SU-DHL-6 (cell line): ENCODE data around the gene TDRD9.

Experiments
- H2AFZ ChIP-seq: fragments of 200-600 bp; sonication (generic); 2 replicates; pipeline ENCODE4 v1.6.1; 2014; ENCODE audit warnings: low read depth, mild to moderate bottlenecking, moderate library complexity, mixed read lengths, antibody characterized with exemption, low read length; ENCODE audit not compliant: severe bottlenecking
- H3F3A ChIP-seq: fragments of 200-600 bp; shearing (Covaris generic); 2 replicates; pipeline ENCODE4 v1.6.0; 2016; ENCODE audit warnings: antibody characterized with exemption, mild to moderate bottlenecking; ENCODE audit not compliant: insufficient read depth
- H3K27ac ChIP-seq: fragments of 200-600 bp; sonication (generic); 2 replicates; pipeline ENCODE4 v1.5.1; 2016; ENCODE audit warnings: low read depth, mild to moderate bottlenecking, low read length, moderate library complexity, mixed read lengths
- H3K27me3 ChIP-seq: fragments of 200-600 bp; sonication (generic), shearing (Covaris generic); 2 replicates; pipeline ENCODE4 v1.6.0; 2014; ENCODE audit warnings: mild to moderate bottlenecking, low read length
- H3K36me3 ChIP-seq: fragments of 200-600 bp; sonication (generic); 2 replicates; pipeline ENCODE4 v1.6.1; 2014; ENCODE audit warnings: mild to moderate bottlenecking, low read length, mixed read lengths
- H3K4me2 ChIP-seq: fragments of 300-600, 200-600 bp; shearing (Covaris generic), sonication (generic); 2 replicates; pipeline ENCODE4 v1.6.0; 2014; ENCODE audit warnings: low read length, low read depth, mild to moderate bottlenecking; ENCODE audit not compliant: poor library complexity, severe bottlenecking
- H3K4me3 ChIP-seq: fragments of 200-600 bp; sonication (generic); 2 replicates; pipeline ENCODE4 v1.5.1; 2014; ENCODE audit warnings: antibody characterized with exemption, low read length, mild to moderate bottlenecking, mixed read lengths; ENCODE audit not compliant: insufficient read depth, poor library complexity, severe bottlenecking
- H3K79me2 ChIP-seq: fragments of 200-600 bp; sonication (generic); 2 replicates; pipeline ENCODE4 v1.6.1; 2014; ENCODE audit warnings: mild to moderate bottlenecking, low read length, moderate library complexity; ENCODE audit not compliant: insufficient read depth
- H3K9ac ChIP-seq: fragments of 200-600 bp; sonication (generic); 2 replicates; pipeline ENCODE4 v1.7.0; 2014; ENCODE audit warnings: mild to moderate bottlenecking, low read length
- H3K9me2 ChIP-seq: fragments of 200-600 bp; sonication (generic); replicated peaks from 2 replicates; pipeline ENCODE4 v1.6.1; 2014; ENCODE audit warnings: low read length; ENCODE audit not compliant: insufficient read depth
- H3K9me3 ChIP-seq: fragments of 200-600 bp; sonication (generic); 2 replicates; pipeline ENCODE4 v1.6.1; 2014; ENCODE audit warnings: low read length, mixed read lengths; ENCODE audit not compliant: insufficient read depth
- H4K20me1 ChIP-seq: fragments of 200-600 bp; sonication (generic); 2 replicates; pipeline ENCODE4 v1.6.1; 2014; ENCODE audit warnings: low read depth, mild to moderate bottlenecking, antibody characterized with exemption, low read length, moderate library complexity, mixed read lengths
- CTCF ChIP-seq: fragments of 200-600 bp; sonication (generic); IDR thresholded peaks from one replicate; pipeline ENCODE4 v1.5.1; 2017; ENCODE audit warnings: antibody characterized with exemption, mild to moderate bottlenecking, low read length, moderate library complexity; ENCODE audit not compliant: insufficient read depth, poor library complexity, severe bottlenecking
- EZH2phosphoT487 ChIP-seq: fragments of 200-600 bp; sonication (generic), shearing (Covaris generic); conservative IDR thresholded peaks from 2 replicates; pipeline ENCODE4 v1.6.1; 2018; ENCODE audit warnings: mild to moderate bottlenecking, antibody characterized with exemption, low read length, moderate library complexity, mixed read lengths

The TDRD9 gene

DNA sequence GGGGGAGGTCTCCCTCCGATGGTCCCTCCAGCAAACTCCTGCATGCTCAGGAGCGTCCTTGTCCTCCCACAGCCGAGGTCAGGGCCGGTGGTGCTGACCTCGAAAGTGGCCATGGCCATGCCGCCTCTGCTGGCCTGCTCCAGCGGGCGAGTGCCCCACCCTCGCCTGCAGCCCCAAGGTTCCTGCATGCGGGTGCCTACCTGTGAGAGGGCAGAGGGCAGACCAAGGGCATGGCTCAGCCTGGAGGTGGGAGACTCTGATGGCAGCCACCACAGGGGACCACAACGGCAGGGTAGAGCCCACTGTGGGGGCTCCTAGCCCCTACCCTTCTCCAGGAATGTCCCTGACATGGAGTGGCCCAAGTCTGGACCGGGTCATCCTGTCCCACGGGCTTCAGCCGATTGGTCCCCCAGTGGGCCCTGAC, 42.7 kb upstream of the TDRD9 start:
- no peak overlapping the region for H2AFZ ChIP-seq
- no peak overlapping the region for H3K4me3 ChIP-seq
- no peaks in the 10 kb centered on the region for H3K79me2 ChIP-seq
- H3K9me3 ChIP-seq, result no peaks in the 10 kb centered on the region
- H3K27me3 ChIP-seq, result no peaks in the 10 kb centered on the region
- no peaks in the 10 kb centered on the region for H4K20me1 ChIP-seq
- H3K9ac ChIP-seq, result no peak overlapping the region
- no peaks in the 10 kb centered on the region for H3K36me3 ChIP-seq
- no peaks in the 10 kb centered on the region for H3K9me2 ChIP-seq
- H3K27ac ChIP-seq, result no peak overlapping the region
- TF ChIP-seq EZH2phosphoT487 (no peak), CTCF (no peak)
- no peak overlapping the region for H3K4me2 ChIP-seq
- H3F3A ChIP-seq, result no peaks in the 10 kb centered on the region

DNA sequence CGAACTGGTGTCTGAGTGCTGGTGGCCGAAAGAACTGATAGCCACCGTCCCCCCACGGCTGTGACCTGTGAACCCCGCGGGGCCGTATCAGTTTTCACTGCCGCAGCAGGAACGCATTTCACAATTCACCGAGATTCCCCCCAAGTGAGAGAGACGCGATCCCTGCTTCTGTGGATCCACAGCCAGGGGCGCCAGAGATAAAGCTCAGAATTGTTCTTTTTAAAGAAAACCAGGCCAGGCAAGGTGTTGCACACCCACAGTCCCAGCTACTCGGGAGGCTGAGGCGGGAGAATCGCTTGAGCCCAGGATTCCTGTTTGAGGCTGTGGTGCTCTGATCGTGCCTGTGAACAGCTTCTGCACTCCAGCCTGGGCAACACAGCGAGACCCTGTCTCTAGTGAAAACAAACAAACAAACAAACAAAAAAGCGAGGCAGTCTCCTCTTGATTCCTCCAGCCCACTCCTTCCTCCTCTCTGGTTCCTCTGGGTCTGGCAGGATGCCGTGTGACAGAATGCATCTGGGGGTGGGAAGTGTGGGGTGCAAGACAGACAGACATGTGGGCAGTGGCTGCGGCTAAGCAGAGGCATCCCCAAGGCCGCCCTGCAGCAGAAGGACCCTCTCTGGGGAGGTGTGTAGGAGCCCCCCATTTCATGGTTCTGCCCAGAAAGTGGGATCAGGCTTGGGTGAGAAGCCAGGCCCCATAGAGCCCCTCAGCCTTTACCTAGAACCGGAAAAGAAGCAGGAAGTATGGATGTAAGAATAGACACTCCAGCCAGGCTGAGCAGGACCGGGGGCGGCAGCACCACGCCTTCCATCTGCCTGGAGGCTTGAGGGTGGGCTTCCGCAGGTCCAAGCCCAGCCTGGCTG, 41.7 kb upstream of the TDRD9 start:
- H3K4me2 ChIP-seq, result no peak overlapping the region
- no peak overlapping the region for H3K27ac ChIP-seq
- no peaks in the 10 kb centered on the region for H3K9me3 ChIP-seq
- H3K9ac ChIP-seq, result no peak overlapping the region
- H3K27me3 ChIP-seq, result no peaks in the 10 kb centered on the region
- H3K9me2 ChIP-seq, result no peaks in the 10 kb centered on the region
- no peak overlapping the region for H3K4me3 ChIP-seq
- TF ChIP-seq CTCF, result no peak
- no peak for TF ChIP-seq EZH2phosphoT487
- no peaks in the 10 kb centered on the region for H4K20me1 ChIP-seq
- no peak overlapping the region for H2AFZ ChIP-seq
- no peaks in the 10 kb centered on the region for H3F3A ChIP-seq
- H3K36me3 ChIP-seq, result no peaks in the 10 kb centered on the region
- no peaks in the 10 kb centered on the region for H3K79me2 ChIP-seq

- H3K27ac ChIP-seq, result no peak overlapping the region
- H2AFZ ChIP-seq, result no peak overlapping the region
- no peaks in the 10 kb centered on the region for H3F3A ChIP-seq
- no peaks in the 10 kb centered on the region for H3K27me3 ChIP-seq
- H3K36me3 ChIP-seq, result no peaks in the 10 kb centered on the region
- H3K4me3 ChIP-seq, result no peak overlapping the region
- H3K9me3 ChIP-seq, result no peaks in the 10 kb centered on the region
- H3K9me2 ChIP-seq, result no peaks in the 10 kb centered on the region
- H4K20me1 ChIP-seq, result no peaks in the 10 kb centered on the region
- no peak overlapping the region for H3K9ac ChIP-seq
- TF ChIP-seq EZH2phosphoT487 (no peak), CTCF (no peak)
- H3K79me2 ChIP-seq, result no peaks in the 10 kb centered on the region
- no peak overlapping the region for H3K4me2 ChIP-seq
Measured at GRCh38 chr14:103887170-103887501, 41.1 kb upstream of the TDRD9 start.
